ENCODE results near the gene ARVCF. TPM values are rescaled to one million over a fixed set of nuclear protein-coding genes. Genes with fewer than 3 reads are reported as not detected.

The ARVCF gene
- total and polyA plus RNA-seq, 4 donors, result 10.0 to 23.4 (median 16.6) TPM

DNA sequence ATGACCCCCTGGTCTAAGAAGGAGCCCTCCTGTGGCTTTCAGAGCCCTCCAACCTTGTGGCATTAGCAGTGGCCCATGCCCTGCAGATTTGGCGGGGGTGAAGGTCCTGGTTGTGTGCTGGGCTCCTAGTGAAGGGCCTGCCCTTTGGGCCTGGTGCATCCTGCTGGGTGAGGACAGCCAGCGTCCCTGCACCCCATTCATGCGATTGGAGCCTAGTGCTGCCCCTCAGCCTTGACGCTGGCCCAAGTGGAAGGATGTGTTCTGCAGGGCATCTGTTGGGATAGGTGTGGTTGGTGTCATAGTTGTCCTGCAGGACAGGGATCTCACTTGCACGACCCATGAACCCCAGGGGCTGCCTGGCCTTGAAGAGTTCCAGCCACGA, 35.3 kb upstream of the ARVCF start:
- TF ChIP-seq, protein P1, sequence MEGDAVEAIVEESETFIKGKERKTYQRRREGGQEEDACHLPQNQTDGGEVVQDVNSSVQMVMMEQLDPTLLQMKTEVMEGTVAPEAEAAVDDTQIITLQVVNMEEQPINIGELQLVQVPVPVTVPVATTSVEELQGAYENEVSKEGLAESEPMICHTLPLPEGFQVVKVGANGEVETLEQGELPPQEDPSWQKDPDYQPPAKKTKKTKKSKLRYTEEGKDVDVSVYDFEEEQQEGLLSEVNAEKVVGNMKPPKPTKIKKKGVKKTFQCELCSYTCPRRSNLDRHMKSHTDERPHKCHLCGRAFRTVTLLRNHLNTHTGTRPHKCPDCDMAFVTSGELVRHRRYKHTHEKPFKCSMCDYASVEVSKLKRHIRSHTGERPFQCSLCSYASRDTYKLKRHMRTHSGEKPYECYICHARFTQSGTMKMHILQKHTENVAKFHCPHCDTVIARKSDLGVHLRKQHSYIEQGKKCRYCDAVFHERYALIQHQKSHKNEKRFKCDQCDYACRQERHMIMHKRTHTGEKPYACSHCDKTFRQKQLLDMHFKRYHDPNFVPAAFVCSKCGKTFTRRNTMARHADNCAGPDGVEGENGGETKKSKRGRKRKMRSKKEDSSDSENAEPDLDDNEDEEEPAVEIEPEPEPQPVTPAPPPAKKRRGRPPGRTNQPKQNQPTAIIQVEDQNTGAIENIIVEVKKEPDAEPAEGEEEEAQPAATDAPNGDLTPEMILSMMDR (IDR thresholded peaks at IDR 0.05; ENCODE audit: control extremely low read depth, extremely low read depth), result no peak
- no peak for DNase-seq
- H3K36me3 ChIP-seq (ENCODE audit: control insufficient read depth in 4 of 4, insufficient read depth in 4 of 4, low read length in 4 of 4), result peaks cover 0 to 49% (median 3%) of the 10 kb centered on the region in 4 donors

DNA sequence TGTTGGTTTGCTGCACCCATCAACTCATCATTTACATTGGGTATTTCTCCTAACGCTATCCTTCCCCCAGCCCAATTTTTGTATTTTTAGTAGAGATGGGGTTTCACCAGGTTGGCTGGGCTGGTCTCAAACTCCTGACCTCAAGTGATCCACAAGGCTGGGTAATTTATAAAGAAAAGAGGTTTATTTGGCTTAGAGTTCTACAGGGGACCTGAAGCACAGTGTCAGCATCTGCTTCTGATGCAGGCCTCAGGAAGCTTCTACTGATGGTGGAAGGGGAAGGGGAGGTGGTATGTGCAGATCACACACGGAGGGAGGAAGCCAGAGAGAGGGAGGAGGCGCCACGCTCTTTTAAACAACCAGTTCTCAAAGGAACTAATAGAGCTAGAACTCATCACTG, 30.1 kb upstream of the ARVCF start:
- Histone ChIP-seq H3K27ac (ENCODE audit: low read depth in 1 of 2, low read length in 1 of 2) (no peak overlapping the region), H3K9ac (ENCODE audit: insufficient read depth in 1 of 2, low read length in 2 of 2) (no peak overlapping the region), H3K4me3 (no peak overlapping the region), H3K9me3 (ENCODE audit: control insufficient read depth in 4 of 4, insufficient read depth in 3 of 4, low read length in 3 of 4) (no peaks in the 10 kb centered on the region), H3K36me3 (ENCODE audit: control insufficient read depth in 4 of 4, insufficient read depth in 4 of 4, low read length in 4 of 4) (peaks cover 0 to 30% (median 3%) of the 10 kb centered on the region in 4 donors), H3K27me3 (ENCODE audit: control insufficient read depth in 3 of 3, insufficient read depth in 3 of 3, low read length in 2 of 3) (no peaks in the 10 kb centered on the region), H3K4me1 (ENCODE audit: control insufficient read depth in 5 of 5, insufficient read depth in 5 of 5, low read length in 5 of 5) (no peaks in the 10 kb centered on the region)
- TF ChIP-seq, protein P1 (IDR thresholded peaks at IDR 0.05; ENCODE audit: control extremely low read depth, extremely low read depth), result no peak
- ATAC-seq (ENCODE audit: insufficient read depth, low FRiP score) (no peak), DNase-seq (no peak)
- 86 to 91% methylated on average over 4 of the region's 4 CpGs for WGBS, 2 donors

More for the DNA sequence above, 35.3 kb upstream of the ARVCF start:
- Histone ChIP-seq H3K9ac (ENCODE audit: insufficient read depth in 1 of 2, low read length in 2 of 2) (no peak overlapping the region), H3K9me3 (ENCODE audit: control insufficient read depth in 4 of 4, insufficient read depth in 3 of 4, low read length in 3 of 4) (no peaks in the 10 kb centered on the region), H3K27ac (ENCODE audit: low read depth in 1 of 2, low read length in 1 of 2) (no peak overlapping the region), H3K4me1 (ENCODE audit: control insufficient read depth in 5 of 5, insufficient read depth in 5 of 5, low read length in 5 of 5) (peaks cover 0 to 9% (median 0%) of the 10 kb centered on the region in 5 donors), H3K4me3 (no peak overlapping the region), H3K27me3 (ENCODE audit: control insufficient read depth in 3 of 3, insufficient read depth in 3 of 3, low read length in 2 of 3) (no peaks in the 10 kb centered on the region)
- 96 to 98% methylated on average over 6 of the region's 6 CpGs for WGBS, 2 donors
- ATAC-seq (ENCODE audit: insufficient read depth, low FRiP score), result no peak

DNA sequence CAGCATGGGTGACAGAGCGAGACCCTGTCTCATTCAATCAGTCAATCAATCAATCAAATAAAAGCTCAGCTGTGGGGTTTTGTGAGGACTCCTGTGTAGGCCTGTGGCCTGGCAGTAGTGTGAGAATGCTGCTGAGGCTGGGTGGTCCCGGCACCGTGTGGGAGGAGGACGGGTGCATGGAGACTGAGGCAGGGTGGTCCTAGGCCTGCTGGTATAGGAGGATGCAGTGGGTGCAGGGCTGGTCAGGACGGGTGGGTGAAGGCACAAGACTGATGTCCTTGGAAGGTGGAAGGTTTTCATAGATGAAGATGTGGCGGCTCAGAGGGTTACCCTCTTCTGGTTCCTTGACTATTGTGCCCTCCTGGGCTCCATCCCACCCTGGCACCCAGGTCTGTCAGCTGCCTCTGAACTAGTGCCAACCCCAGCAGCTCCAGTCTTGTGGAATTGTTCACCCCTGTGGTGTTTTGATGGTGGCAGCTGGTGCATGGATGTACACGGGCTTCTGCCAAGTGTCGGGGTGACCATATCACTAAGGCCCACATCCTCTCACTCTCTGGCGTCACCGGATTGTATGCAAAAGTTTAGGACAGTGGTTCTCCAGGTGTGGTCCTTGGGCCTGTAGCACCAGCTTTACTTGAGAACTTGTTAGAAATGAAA, 28.0 kb upstream of the ARVCF start:
- no peak overlapping the region for H3K4me3 ChIP-seq
- H3K27ac ChIP-seq (ENCODE audit: low read depth in 1 of 2, low read length in 1 of 2), result no peak overlapping the region
- no peak overlapping the region for H3K9ac ChIP-seq (ENCODE audit: insufficient read depth in 1 of 2, low read length in 2 of 2)
- H3K36me3 ChIP-seq (ENCODE audit: control insufficient read depth in 4 of 4, insufficient read depth in 4 of 4, low read length in 4 of 4), result peaks cover 0 to 39% (median 3%) of the 10 kb centered on the region in 4 donors
- no peaks in the 10 kb centered on the region for H3K27me3 ChIP-seq (ENCODE audit: control insufficient read depth in 3 of 3, insufficient read depth in 3 of 3, low read length in 2 of 3)
- TF ChIP-seq, protein P1 (IDR thresholded peaks at IDR 0.05; ENCODE audit: control extremely low read depth, extremely low read depth), result no peak
- DNase-seq (no peak), ATAC-seq (ENCODE audit: insufficient read depth, low FRiP score) (no peak)
- WGBS, 2 donors, result 91 to 96% methylated on average over 10 of the region's 10 CpGs
- no peaks in the 10 kb centered on the region for H3K4me1 ChIP-seq (ENCODE audit: control insufficient read depth in 5 of 5, insufficient read depth in 5 of 5, low read length in 5 of 5)
- H3K9me3 ChIP-seq (ENCODE audit: control insufficient read depth in 4 of 4, insufficient read depth in 3 of 4, low read length in 3 of 4), result no peaks in the 10 kb centered on the region

DNA sequence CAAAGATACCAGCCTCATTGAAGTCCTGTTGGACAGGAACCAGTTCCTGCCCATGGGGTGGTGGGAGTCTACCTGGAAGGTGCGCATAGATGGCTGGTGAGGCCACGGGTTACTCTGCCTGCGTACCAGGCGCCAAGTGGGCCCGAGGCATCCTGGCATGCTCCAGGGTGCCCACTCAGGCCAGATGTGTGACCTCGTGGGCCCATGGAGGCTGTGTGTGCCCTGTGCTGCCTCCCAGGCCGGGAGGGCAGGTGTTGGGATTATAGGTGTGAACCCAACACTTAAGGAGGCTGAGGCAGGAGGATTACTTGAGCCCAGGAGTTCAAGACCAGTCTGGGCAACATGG, 27.3 kb upstream of the ARVCF start:
- WGBS, 2 donors, result 96 to 97% methylated on average over 7 of the region's 7 CpGs
- ATAC-seq (ENCODE audit: insufficient read depth, low FRiP score) (no peak), DNase-seq (no peak)
- no peak overlapping the region for H3K9ac ChIP-seq (ENCODE audit: insufficient read depth in 1 of 2, low read length in 2 of 2)
- peaks cover 0 to 40% (median 3%) of the 10 kb centered on the region in 4 donors for H3K36me3 ChIP-seq (ENCODE audit: control insufficient read depth in 4 of 4, insufficient read depth in 4 of 4, low read length in 4 of 4)
- TF ChIP-seq, protein P1 (IDR thresholded peaks at IDR 0.05; ENCODE audit: control extremely low read depth, extremely low read depth), result no peak
- H3K9me3 ChIP-seq (ENCODE audit: control insufficient read depth in 4 of 4, insufficient read depth in 3 of 4, low read length in 3 of 4), result no peaks in the 10 kb centered on the region
- no peaks in the 10 kb centered on the region for H3K27me3 ChIP-seq (ENCODE audit: control insufficient read depth in 3 of 3, insufficient read depth in 3 of 3, low read length in 2 of 3)
- no peaks in the 10 kb centered on the region for H3K4me1 ChIP-seq (ENCODE audit: control insufficient read depth in 5 of 5, insufficient read depth in 5 of 5, low read length in 5 of 5)
- H3K4me3 ChIP-seq, result no peak overlapping the region
- no peak overlapping the region for H3K27ac ChIP-seq (ENCODE audit: low read depth in 1 of 2, low read length in 1 of 2)

Measured in lung (tissue), 12 donors.